ENCODE measurements around the gene CREB3L2.
"Not testable (repeated sequence)": the region's sequence is repeated elsewhere in the genome, so short reads cannot be mapped to it uniquely, and the experiment has no call there.

The CREB3L2 gene

DNA sequence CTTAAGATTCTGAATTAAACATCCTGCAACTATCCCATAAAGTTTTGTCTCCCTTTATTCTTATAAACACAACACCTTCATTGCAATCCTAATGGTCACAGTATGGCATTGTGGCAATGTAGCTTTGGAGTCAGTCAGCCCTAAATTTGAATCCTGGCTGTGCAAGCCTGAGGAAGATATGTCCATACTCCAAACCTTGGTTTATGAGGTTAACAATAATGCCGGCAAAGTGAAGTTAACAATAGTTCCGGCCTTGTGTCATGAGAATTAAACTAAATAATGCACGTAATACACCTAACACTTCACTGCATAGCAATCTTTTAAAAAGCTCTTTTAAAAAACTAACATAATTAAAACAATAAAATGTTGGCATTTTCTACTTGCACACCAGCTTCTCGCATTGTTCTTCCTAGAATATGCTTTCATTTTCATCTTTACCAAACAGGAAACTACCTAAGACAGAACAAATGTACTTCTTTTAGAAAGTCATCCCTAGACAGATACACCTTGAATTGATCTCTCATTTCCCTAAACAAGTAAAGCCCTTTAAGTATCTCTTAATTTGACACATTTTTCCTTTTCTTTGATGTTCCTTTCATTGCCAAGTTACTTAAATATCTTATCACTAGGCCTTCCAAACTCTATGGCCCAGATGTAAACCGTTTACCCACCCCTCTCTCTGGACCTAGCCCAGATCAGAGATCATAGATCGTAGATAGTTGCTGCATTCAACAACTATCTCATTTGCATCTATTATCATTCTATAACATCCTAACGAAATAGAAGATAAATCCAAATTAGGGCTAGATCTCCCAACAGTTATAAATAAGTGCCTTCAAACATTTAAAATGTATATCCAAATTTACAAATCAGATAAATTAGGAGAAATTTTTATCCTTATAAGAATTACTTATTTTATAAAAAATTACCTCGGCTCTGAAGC lies 66.7 kb downstream of the CREB3L2 start:
- Histone ChIP-seq H3K27ac (ENCODE audit: low read length) (no peak overlapping the region), H3K4me1 (ENCODE audit: control insufficient read depth, low read depth, low read length) (peaks cover 9% of the 10 kb centered on the region), H3K4me3 (ENCODE audit: low read length) (no peak overlapping the region)

DNA sequence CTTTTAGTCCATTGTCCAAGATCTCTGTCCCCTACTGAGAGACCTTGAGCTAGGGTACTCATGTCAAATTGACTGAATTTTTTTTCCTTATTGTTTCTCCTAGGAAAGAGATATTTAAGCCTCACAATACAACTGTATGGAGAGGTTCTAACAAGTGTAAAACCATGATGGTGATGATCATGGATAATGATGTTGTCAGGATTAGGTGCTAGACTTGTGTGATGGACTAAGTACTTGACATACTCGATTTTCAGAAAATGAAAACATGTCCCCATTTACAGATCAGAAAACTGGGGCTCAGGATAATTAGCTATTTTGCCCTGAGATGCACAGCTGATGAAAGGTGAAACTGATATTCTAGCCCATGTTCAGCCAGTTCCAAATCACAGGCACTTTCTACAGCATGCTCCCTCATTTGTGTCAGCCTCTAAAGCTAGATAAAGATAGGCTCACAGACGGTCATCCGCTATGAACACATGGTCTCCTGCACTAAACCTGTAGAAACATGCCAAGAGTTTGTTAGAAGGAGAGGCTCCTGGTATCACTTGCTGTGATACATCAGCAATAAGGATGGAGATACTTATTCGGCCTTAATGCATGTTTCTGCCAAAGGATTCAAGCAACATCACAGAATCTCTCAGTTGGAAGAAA lies 67.6 kb downstream of the CREB3L2 start:
- Histone ChIP-seq H3K9ac (ENCODE audit: low read length) (no peak overlapping the region), H3K27ac (ENCODE audit: low read length) (no peak overlapping the region), H3K4me3 (ENCODE audit: low read length) (no peak overlapping the region), H3K4me1 (ENCODE audit: control insufficient read depth, low read depth, low read length) (peaks cover 9% of the 10 kb centered on the region), H3K9me3 (ENCODE audit: control insufficient read depth, low read depth, low read length) (no peaks in the 10 kb centered on the region), H3K27me3 (ENCODE audit: control insufficient read depth, insufficient read depth, low read length) (no peaks in the 10 kb centered on the region), H3K36me3 (ENCODE audit: control insufficient read depth, low read depth, low read length) (no peaks in the 10 kb centered on the region)

More for the DNA sequence above, 66.7 kb downstream of the CREB3L2 start:
- no peaks in the 10 kb centered on the region for H3K9me3 ChIP-seq (ENCODE audit: control insufficient read depth, low read depth, low read length)
- H3K9ac ChIP-seq (ENCODE audit: low read length): no peak overlapping the region
- H3K36me3 ChIP-seq (ENCODE audit: control insufficient read depth, low read depth, low read length): no peaks in the 10 kb centered on the region
- no peaks in the 10 kb centered on the region for H3K27me3 ChIP-seq (ENCODE audit: control insufficient read depth, insufficient read depth, low read length)

DNA sequence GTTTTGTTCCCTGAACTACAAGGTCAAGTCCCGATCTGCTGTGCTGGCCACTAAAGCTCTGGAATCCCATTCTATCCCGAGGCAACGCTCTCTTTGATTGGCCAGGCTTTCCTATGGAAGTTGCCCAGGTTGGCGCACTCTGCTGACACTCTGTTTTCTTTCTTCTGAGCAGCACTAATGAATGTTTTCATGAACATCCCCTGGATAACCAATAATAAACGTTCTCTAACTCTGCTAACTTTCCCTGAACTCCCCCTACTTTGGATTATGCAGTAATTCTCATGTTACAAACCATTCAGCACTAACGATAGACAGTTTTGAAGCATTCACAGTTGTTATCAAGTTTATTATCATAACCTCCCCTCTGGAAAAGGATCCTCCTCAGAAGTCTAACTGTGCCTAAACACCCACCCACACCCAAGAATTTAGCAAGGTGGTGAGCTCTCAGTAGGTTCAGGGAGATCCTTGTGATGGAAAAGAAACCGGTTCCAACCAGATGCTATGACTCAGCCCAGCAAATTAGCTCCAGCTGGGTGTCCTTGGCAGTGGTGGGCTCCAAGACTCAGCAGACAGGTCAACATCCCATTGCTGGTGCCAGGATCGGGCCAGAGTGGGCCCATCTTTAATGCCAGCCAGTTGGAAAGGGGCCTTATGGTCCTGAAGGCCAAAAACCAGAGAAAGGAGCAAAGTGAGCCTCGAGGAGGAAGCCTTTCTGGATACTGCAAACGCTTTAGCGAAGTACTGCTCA lies 68.4 kb downstream of the CREB3L2 start:
- Histone ChIP-seq H3K4me1 (ENCODE audit: control insufficient read depth, low read depth, low read length) (peaks cover 9% of the 10 kb centered on the region), H3K36me3 (ENCODE audit: control insufficient read depth, low read depth, low read length) (no peaks in the 10 kb centered on the region), H3K9ac (ENCODE audit: low read length) (no peak overlapping the region), H3K27me3 (ENCODE audit: control insufficient read depth, insufficient read depth, low read length) (no peaks in the 10 kb centered on the region), H3K27ac (ENCODE audit: low read length) (no peak overlapping the region), H3K4me3 (ENCODE audit: low read length) (no peak overlapping the region), H3K9me3 (ENCODE audit: control insufficient read depth, low read depth, low read length) (no peaks in the 10 kb centered on the region)

DNA sequence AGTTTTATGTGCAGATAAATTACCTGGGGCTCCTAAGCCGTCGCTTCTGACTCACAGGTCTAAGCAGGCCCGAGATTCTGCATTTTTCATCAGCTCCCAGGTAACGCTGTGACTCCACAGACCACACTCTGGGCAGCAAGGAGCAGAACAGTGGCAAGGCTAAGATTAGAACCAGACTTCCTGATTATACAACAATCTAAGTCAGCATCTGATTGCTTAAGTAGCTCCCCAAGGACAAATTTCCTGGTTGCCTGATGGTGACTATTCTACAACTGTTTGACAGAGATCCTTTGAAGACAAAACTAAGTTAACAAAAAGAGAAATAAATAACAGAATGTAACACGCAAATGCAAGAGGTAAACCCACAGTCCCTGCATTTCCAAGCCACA lies 69.0 kb downstream of the CREB3L2 start:
- no peak overlapping the region for H3K4me3 ChIP-seq (ENCODE audit: low read length)
- no peak overlapping the region for H3K9ac ChIP-seq (ENCODE audit: low read length)
- H3K27ac ChIP-seq (ENCODE audit: low read length): no peak overlapping the region
- H3K4me1 ChIP-seq (ENCODE audit: control insufficient read depth, low read depth, low read length): peaks cover 9% of the 10 kb centered on the region
- H3K9me3 ChIP-seq (ENCODE audit: control insufficient read depth, low read depth, low read length): no peaks in the 10 kb centered on the region
- no peaks in the 10 kb centered on the region for H3K36me3 ChIP-seq (ENCODE audit: control insufficient read depth, low read depth, low read length)
- no peaks in the 10 kb centered on the region for H3K27me3 ChIP-seq (ENCODE audit: control insufficient read depth, insufficient read depth, low read length)

DNA sequence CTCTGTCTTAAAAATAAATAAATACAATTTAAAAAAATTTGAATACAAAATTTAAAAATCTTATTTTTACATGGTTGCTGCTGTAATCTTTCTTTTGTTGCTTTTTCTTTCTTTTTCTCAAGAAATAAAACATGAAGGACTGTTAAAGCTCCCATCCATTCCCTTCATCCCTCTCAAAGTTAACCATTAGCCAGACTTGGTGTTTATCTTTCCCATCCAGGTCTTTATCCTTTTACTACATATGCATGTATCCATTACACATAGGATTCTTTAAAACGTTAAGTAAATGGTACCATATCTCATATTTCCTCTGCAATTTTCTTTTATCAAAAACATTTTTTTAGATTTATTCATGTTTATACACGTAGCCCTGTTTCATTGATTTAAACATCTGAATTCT lies 70.1 kb downstream of the CREB3L2 start:
- Histone ChIP-seq H3K4me3 (ENCODE audit: low read length) (no peak overlapping the region), H3K9ac (ENCODE audit: low read length) (no peak overlapping the region), H3K36me3 (ENCODE audit: control insufficient read depth, low read depth, low read length) (no peaks in the 10 kb centered on the region), H3K27me3 (ENCODE audit: control insufficient read depth, insufficient read depth, low read length) (no peaks in the 10 kb centered on the region), H3K4me1 (ENCODE audit: control insufficient read depth, low read depth, low read length) (peaks cover 9% of the 10 kb centered on the region), H3K9me3 (ENCODE audit: control insufficient read depth, low read depth, low read length) (no peaks in the 10 kb centered on the region), H3K27ac (ENCODE audit: low read length) (no peak overlapping the region)

DNA sequence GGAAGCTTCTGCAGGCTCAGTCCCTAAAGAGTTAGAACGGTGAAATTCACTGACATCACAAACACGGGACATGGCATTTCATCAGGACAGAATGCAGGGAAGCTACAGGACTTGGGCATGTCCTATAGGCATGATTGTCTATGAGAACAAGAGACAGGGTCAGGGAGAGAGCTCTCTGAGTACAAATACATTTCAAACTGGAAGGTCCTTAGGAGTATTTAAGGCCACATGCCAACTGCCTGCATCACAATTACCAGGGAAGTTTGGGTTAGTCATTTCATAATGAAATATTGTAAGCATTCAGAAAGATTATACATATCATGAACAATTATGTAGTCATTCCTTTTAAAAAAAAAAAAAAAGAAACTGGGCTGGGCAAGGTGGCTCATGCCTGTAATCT lies 71.3 kb downstream of the CREB3L2 start:
- peaks cover 4% of the 10 kb centered on the region for H3K36me3 ChIP-seq (ENCODE audit: control insufficient read depth, low read depth, low read length)
- no peaks in the 10 kb centered on the region for H3K27me3 ChIP-seq (ENCODE audit: control insufficient read depth, insufficient read depth, low read length)
- H3K9me3 ChIP-seq (ENCODE audit: control insufficient read depth, low read depth, low read length): no peaks in the 10 kb centered on the region
- no peak overlapping the region for H3K4me3 ChIP-seq (ENCODE audit: low read length)
- no peak overlapping the region for H3K27ac ChIP-seq (ENCODE audit: low read length)
- no peak overlapping the region for H3K9ac ChIP-seq (ENCODE audit: low read length)
- no peaks in the 10 kb centered on the region for H3K4me1 ChIP-seq (ENCODE audit: control insufficient read depth, low read depth, low read length)

DNA sequence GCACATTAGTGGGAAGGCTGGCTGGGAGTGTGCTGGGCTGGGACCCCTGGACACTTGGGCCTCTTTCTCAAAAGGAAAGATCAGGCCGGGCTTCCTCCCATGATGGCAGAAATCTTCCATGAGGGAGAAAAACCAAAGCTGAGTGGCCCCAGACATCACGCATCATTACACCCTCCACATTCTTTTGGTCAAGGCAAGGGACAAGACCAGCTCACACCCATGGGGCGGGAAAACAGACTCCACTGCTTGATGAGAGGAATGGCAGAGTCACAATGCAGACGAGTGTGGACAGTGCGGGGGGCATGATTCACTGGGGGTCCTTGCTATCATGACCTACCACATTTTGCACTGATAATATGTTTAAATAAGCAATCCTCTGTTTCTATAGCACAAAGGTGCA lies 73.3 kb downstream of the CREB3L2 start:
- H3K36me3 ChIP-seq (ENCODE audit: control insufficient read depth, low read depth, low read length): peaks cover 4% of the 10 kb centered on the region
- H3K4me3 ChIP-seq (ENCODE audit: low read length): no peak overlapping the region
- no peak overlapping the region for H3K27ac ChIP-seq (ENCODE audit: low read length)
- no peak overlapping the region for H3K9ac ChIP-seq (ENCODE audit: low read length)
- H3K4me1 ChIP-seq (ENCODE audit: control insufficient read depth, low read depth, low read length): no peaks in the 10 kb centered on the region
- H3K9me3 ChIP-seq (ENCODE audit: control insufficient read depth, low read depth, low read length): no peaks in the 10 kb centered on the region
- H3K27me3 ChIP-seq (ENCODE audit: control insufficient read depth, insufficient read depth, low read length): no peaks in the 10 kb centered on the region

DNA sequence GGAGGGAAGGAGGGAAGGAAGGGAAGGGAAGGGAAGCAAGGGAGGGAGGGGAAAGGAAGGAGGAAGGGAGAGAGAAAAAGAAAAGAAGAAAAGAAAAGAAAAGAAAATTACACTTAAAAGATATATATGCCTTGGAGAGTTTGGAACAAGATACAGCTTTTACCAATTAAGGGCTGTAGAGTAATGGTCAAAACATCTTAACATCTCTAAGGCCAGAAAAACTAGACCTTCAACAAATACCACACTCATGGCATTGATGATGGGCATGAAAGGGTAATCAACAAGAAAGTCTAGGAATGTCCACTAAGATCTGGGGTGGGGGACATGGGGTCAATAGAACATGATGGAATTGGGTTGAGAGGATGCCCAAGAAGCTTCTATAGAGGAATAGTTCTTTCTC lies 74.5 kb downstream of the CREB3L2 start:
- no peaks in the 10 kb centered on the region for H3K27me3 ChIP-seq (ENCODE audit: control insufficient read depth, insufficient read depth, low read length)
- H3K36me3 ChIP-seq (ENCODE audit: control insufficient read depth, low read depth, low read length): peaks cover 4% of the 10 kb centered on the region
- H3K9me3 ChIP-seq (ENCODE audit: control insufficient read depth, low read depth, low read length): no peaks in the 10 kb centered on the region
- H3K4me3 ChIP-seq (ENCODE audit: low read length): no peak overlapping the region
- no peaks in the 10 kb centered on the region for H3K4me1 ChIP-seq (ENCODE audit: control insufficient read depth, low read depth, low read length)
- H3K27ac ChIP-seq (ENCODE audit: low read length): no peak overlapping the region
- H3K9ac ChIP-seq (ENCODE audit: low read length): no peak overlapping the region

DNA sequence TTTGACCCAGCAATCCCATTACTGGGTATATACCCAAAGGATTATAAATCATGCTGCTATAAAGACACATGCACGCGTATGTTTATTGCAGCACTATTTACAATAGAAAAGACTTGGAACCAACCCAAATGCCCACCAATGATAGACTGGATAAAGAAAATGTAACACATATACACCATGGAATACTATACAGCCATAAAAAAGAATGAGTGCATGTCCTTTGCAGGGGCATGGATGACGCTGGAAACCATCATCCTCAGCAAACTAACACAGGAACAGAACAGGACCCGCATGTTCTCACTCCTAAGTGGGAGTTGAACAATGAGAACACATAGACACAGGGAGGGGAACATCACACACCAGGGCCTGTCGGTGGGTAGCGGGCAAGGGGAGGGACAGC lies 75.7 kb downstream of the CREB3L2 start:
- not testable (repeated sequence) for H3K36me3 ChIP-seq (ENCODE audit: control insufficient read depth, low read depth, low read length); H3K4me3 ChIP-seq (ENCODE audit: low read length); H3K9ac ChIP-seq (ENCODE audit: low read length); H3K4me1 ChIP-seq (ENCODE audit: control insufficient read depth, low read depth, low read length); H3K9me3 ChIP-seq (ENCODE audit: control insufficient read depth, low read depth, low read length); H3K27me3 ChIP-seq (ENCODE audit: control insufficient read depth, insufficient read depth, low read length); H3K27ac ChIP-seq (ENCODE audit: low read length)

DNA sequence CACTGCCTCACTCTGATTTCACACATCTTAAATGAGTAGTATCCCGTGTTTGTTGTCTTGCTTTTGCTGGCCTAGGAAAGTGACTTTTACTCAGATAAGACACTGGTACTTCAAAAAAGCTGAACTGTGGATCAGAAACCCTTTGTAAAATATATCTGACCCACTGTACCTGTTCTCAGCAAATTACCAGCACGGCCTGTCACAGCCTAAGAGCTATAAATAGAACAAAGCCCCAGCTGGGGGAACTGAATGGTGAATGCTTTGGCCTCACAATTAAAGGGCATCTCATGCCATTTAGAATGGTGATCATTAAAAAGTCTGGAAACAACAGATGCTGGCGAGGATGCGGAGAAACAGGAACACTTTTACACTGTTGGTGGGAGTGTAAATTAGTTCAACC lies 76.1 kb downstream of the CREB3L2 start:
- Histone ChIP-seq H3K27me3 (ENCODE audit: control insufficient read depth, insufficient read depth, low read length) (no peaks in the 10 kb centered on the region), H3K36me3 (ENCODE audit: control insufficient read depth, low read depth, low read length) (peaks cover 4% of the 10 kb centered on the region), H3K9me3 (ENCODE audit: control insufficient read depth, low read depth, low read length) (no peaks in the 10 kb centered on the region)

DNA sequence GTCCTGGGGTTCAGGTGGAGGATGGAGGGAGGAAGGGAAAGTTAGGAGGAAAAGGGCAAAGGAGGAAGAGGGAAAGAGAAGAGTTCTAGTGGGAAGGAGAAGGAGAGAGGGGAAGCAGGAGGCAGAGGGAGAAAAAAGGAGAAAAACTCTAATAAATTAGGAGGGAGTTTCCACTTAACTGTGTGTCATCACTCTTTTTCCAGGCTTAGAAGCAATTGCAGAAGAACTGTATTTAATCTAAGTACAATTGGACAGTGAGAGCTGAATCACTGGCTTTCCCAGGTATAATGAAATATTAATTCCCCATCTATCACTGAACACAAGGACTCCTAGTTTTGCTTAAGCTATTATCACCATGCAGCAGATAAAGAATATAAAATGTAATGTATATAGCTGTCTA lies 76.8 kb downstream of the CREB3L2 start:
- H3K4me3 ChIP-seq (ENCODE audit: low read length): no peak overlapping the region
- no peaks in the 10 kb centered on the region for H3K9me3 ChIP-seq (ENCODE audit: control insufficient read depth, low read depth, low read length)
- no peak overlapping the region for H3K9ac ChIP-seq (ENCODE audit: low read length)
- peaks cover 4% of the 10 kb centered on the region for H3K4me1 ChIP-seq (ENCODE audit: control insufficient read depth, low read depth, low read length)
- H3K27me3 ChIP-seq (ENCODE audit: control insufficient read depth, insufficient read depth, low read length): no peaks in the 10 kb centered on the region
- H3K36me3 ChIP-seq (ENCODE audit: control insufficient read depth, low read depth, low read length): peaks cover 4% of the 10 kb centered on the region
- H3K27ac ChIP-seq (ENCODE audit: low read length): no peak overlapping the region

More for the DNA sequence above, 76.1 kb downstream of the CREB3L2 start:
- no peak overlapping the region for H3K27ac ChIP-seq (ENCODE audit: low read length)
- no peak overlapping the region for H3K9ac ChIP-seq (ENCODE audit: low read length)
- H3K4me3 ChIP-seq (ENCODE audit: low read length): no peak overlapping the region
- no peaks in the 10 kb centered on the region for H3K4me1 ChIP-seq (ENCODE audit: control insufficient read depth, low read depth, low read length)

Measured in iPS-18a (cell line).